ENCODE results near the gene PARP16. TPM values are rescaled to one million over a fixed set of nuclear protein-coding genes. Genes with fewer than 3 reads are reported as not detected.

PARP16 gene
- total and polyA plus RNA-seq, 9 of the 15 experiments (the other 6 are each of a cell fraction or from before 2014, with no cell fraction given) = 3.0 to 9.9 (median 5.8) TPM

DNA sequence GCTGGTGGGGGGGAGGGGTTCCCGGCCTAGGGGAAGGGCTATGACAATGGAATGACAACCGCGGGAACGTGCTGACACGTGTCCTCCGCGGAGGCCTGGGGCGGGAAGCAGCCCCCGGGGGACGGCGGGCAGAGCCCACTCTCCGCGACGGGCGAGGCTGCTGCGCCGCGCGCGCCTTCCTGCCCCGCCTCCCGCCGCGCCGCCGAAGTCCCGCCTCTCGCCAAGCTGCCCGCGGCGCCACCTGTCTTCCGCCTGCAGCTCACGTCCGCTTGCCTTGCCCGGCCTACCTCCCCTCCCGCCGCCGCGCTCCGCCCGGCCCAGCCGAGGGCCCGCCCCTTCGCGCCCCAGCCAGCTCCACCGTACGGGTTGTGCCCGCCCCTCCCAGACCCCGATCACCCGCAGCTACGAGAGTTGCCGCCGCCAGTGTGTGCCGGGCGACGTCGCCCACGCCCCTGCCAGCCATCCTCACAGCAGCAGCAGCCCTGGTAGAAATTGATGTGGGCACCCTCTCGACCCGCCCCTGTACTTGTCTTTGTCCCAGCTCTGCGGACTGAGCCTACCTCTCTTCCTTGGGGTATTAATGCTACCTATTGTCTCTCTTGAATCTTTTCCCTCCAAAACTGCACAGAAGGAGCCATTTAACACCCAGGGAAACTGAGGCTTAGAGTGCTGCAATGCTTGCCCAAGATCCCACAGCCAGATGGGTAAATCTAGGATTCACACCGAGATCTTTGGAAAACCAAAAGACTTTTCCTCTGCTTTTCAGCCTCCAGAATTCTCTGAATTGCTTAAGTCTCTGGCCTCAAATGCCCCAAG is at the start of gene PARP16 (continued):
- TF ChIP-seq, protein P1, sequence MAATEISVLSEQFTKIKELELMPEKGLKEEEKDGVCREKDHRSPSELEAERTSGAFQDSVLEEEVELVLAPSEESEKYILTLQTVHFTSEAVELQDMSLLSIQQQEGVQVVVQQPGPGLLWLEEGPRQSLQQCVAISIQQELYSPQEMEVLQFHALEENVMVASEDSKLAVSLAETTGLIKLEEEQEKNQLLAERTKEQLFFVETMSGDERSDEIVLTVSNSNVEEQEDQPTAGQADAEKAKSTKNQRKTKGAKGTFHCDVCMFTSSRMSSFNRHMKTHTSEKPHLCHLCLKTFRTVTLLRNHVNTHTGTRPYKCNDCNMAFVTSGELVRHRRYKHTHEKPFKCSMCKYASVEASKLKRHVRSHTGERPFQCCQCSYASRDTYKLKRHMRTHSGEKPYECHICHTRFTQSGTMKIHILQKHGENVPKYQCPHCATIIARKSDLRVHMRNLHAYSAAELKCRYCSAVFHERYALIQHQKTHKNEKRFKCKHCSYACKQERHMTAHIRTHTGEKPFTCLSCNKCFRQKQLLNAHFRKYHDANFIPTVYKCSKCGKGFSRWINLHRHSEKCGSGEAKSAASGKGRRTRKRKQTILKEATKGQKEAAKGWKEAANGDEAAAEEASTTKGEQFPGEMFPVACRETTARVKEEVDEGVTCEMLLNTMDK (IDR thresholded peaks at IDR 0.05; ENCODE audit: borderline replicate concordance, insufficient read depth, low read depth, low read length, poor library complexity, severe bottlenecking) = peak; percentile 82
- TF ChIP-seq, protein P2, sequence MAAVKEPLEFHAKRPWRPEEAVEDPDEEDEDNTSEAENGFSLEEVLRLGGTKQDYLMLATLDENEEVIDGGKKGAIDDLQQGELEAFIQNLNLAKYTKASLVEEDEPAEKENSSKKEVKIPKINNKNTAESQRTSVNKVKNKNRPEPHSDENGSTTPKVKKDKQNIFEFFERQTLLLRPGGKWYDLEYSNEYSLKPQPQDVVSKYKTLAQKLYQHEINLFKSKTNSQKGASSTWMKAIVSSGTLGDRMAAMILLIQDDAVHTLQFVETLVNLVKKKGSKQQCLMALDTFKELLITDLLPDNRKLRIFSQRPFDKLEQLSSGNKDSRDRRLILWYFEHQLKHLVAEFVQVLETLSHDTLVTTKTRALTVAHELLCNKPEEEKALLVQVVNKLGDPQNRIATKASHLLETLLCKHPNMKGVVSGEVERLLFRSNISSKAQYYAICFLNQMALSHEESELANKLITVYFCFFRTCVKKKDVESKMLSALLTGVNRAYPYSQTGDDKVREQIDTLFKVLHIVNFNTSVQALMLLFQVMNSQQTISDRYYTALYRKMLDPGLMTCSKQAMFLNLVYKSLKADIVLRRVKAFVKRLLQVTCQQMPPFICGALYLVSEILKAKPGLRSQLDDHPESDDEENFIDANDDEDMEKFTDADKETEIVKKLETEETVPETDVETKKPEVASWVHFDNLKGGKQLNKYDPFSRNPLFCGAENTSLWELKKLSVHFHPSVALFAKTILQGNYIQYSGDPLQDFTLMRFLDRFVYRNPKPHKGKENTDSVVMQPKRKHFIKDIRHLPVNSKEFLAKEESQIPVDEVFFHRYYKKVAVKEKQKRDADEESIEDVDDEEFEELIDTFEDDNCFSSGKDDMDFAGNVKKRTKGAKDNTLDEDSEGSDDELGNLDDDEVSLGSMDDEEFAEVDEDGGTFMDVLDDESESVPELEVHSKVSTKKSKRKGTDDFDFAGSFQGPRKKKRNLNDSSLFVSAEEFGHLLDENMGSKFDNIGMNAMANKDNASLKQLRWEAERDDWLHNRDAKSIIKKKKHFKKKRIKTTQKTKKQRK (IDR thresholded peaks at IDR 0.05; ENCODE audit: borderline replicate concordance, low read depth, low read length) = no peak
- TF ChIP-seq, protein P3, sequence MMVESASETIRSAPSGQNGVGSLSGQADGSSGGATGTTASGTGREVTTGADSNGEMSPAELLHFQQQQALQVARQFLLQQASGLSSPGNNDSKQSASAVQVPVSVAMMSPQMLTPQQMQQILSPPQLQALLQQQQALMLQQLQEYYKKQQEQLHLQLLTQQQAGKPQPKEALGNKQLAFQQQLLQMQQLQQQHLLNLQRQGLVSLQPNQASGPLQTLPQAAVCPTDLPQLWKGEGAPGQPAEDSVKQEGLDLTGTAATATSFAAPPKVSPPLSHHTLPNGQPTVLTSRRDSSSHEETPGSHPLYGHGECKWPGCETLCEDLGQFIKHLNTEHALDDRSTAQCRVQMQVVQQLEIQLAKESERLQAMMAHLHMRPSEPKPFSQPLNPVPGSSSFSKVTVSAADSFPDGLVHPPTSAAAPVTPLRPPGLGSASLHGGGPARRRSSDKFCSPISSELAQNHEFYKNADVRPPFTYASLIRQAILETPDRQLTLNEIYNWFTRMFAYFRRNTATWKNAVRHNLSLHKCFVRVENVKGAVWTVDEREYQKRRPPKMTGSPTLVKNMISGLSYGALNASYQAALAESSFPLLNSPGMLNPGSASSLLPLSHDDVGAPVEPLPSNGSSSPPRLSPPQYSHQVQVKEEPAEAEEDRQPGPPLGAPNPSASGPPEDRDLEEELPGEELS (CRISPR knock-in tag; IDR thresholded peaks at IDR 0.05; ENCODE audit: borderline replicate concordance) = 0 out of 2 replicates have a peak, but pooled peaks have one; percentile 12
- TF ChIP-seq KDM2B (CRISPR knock-in tag; IDR thresholded peaks at IDR 0.05) (no peak), PCBP1 (IDR thresholded peaks at IDR 0.05; ENCODE audit: low read depth, low read length, poor library complexity, severe bottlenecking) (peak; percentile 81), SMARCB1 (IDR thresholded peaks at IDR 0.05; ENCODE audit: insufficient read length, low read depth) (no peak), TSC22D4 (tag; IDR thresholded peaks at IDR 0.05) (no peak), NELFE (IDR thresholded peaks at IDR 0.05; ENCODE audit: insufficient read depth, insufficient read length) (no peak), SUPT5H (IDR thresholded peaks at IDR 0.05) (0 out of 2 replicates have a peak, but pooled peaks have one; percentile 53), BCOR (IDR thresholded peaks at IDR 0.05) (no peak; the same call in 1 of the 2 replicates), MEIS2 (IDR thresholded peaks at IDR 0.05; ENCODE audit: partially characterized antibody) (peak; percentile 26), SLC30A9 (CRISPR knock-in tag; IDR thresholded peaks at IDR 0.05) (no peak), OTX1 (CRISPR knock-in tag; IDR thresholded peaks at IDR 0.05) (no peak), ZBTB8A (IDR thresholded peaks at IDR 0.05; ENCODE audit: partially characterized antibody) (no peak), KDM5B (IDR thresholded peaks at IDR 0.05; ENCODE audit: insufficient replicate concordance, low read depth, low read length) (no peak), HNRNPL (IDR thresholded peaks at IDR 0.05; ENCODE audit: low read depth, low read length) (peak; percentile 96), POLR2A (conservative IDR thresholded peaks at IDR 0.05) (peak; percentile 69), ZNF165 (CRISPR knock-in tag; IDR thresholded peaks at IDR 0.05; ENCODE audit: borderline replicate concordance) (no peak)
- TF ChIP-seq, protein P4, sequence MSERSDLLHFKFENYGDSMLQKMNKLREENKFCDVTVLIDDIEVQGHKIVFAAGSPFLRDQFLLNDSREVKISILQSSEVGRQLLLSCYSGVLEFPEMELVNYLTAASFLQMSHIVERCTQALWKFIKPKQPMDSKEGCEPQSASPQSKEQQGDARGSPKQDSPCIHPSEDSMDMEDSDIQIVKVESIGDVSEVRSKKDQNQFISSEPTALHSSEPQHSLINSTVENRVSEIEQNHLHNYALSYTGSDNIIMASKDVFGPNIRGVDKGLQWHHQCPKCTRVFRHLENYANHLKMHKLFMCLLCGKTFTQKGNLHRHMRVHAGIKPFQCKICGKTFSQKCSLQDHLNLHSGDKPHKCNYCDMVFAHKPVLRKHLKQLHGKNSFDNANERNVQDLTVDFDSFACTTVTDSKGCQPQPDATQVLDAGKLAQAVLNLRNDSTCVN (CRISPR knock-in tag; IDR thresholded peaks at IDR 0.05) = no peak

Measured in K562 (cell line).